Endothelial cell (in vitro differentiated cells): ENCODE data around the gene NOX3. TPM values are rescaled to one million over a fixed set of nuclear protein-coding genes. Genes with fewer than 3 reads are reported as not detected.

ENCODE experiments used
- DNase-seq: peaks from one replicate; pipeline ENCODE4 v3.0.0; 2021; ENCODE audit warnings: low spot score
- H3K27ac Mint-ChIP-seq: one replicate; pipeline ENCODE4 v1.8.0; 2021; ENCODE audit warnings: mixed read lengths, inconsistent platforms; ENCODE audit not compliant: unreplicated experiment
- H3K27me3 Mint-ChIP-seq: one replicate; pipeline ENCODE4 v1.8.0; 2021; ENCODE audit warnings: mild to moderate bottlenecking, moderate library complexity, mixed read lengths, inconsistent platforms; ENCODE audit not compliant: unreplicated experiment
- H3K36me3 Mint-ChIP-seq: one replicate; pipeline ENCODE4 v1.8.0; 2021; ENCODE audit warnings: mild to moderate bottlenecking, low read depth, mixed read lengths, inconsistent platforms; ENCODE audit not compliant: unreplicated experiment
- H3K4me1 Mint-ChIP-seq: one replicate; pipeline ENCODE4 v1.8.0; 2021; ENCODE audit warnings: mild to moderate bottlenecking, mixed read lengths, inconsistent platforms; ENCODE audit not compliant: unreplicated experiment
- H3K4me3 Mint-ChIP-seq: one replicate; pipeline ENCODE4 v1.8.0; 2021; ENCODE audit warnings: mild to moderate bottlenecking, mixed read lengths, inconsistent platforms; ENCODE audit not compliant: unreplicated experiment
- H3K9me3 Mint-ChIP-seq: one replicate; pipeline ENCODE4 v1.8.0; 2021; ENCODE audit warnings: mixed read lengths, inconsistent platforms; ENCODE audit not compliant: unreplicated experiment
- CTCF ChIP-seq: fragments of 200-600 bp; sonication (generic); IDR thresholded peaks from one replicate; pipeline ENCODE4 v1.5.0; 2021; ENCODE audit warnings: antibody characterized with exemption; ENCODE audit not compliant: unreplicated experiment
- total RNA-seq: library from RNA; stranded (reverse); fragmentation: NEBNext Ultra II Directional; extraction: Animal tissue kit (Norgen Biotek cat#: 25700); gene quantifications from one replicate; pipeline ENCODE4 v1.2.1, GENCODE V29; 2021; ENCODE audit not compliant: unreplicated experiment

The NOX3 gene
- total RNA-seq, 1 donor from 2014 or later: not detected

DNA sequence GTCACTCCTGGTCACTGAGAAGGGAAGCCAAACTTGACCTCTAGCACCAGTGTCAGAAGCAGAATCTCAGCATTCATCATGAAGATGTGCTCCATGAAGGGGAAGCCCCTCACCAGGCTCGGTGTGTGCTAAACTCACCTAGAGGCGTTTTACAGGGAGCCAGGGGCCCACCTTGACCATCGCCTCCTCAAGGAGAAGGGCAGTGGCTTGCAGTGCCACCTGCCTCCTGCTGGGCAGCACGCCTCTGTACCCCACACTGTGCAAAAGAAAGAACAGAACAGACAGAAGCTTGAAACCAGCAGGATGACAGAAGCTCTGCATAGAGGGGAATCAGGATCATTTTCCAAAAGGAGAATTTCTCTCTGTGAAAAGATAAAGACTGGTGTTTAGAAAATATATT is 39.7 kb downstream of the NOX3 start:
- TF ChIP-seq CTCF: no peak
- H3K27ac Mint-ChIP-seq: no peak overlapping the region

DNA sequence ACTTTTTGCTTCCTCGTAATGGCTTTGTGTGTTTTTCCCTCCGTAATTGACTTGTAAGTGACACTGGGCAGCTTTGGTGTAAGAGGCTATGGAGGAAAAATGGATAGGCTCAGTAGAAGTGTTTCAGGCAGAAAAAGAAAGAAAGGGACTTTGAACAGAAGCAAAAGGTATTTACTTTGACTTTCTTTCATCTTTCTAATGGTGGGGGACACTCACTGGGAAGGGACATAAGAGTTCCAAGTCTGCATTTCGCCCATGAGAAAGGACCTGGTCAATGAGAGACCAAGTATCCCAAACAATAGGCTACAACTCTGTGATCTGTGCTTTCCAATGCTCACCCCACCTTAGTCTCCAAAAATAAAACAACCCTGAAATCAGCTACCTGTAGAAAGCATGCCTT is 41.6 kb downstream of the NOX3 start:
- no peaks in the 10 kb centered on the region for H3K36me3 Mint-ChIP-seq
- H3K27ac Mint-ChIP-seq: no peak overlapping the region
- TF ChIP-seq CTCF: no peak
- H3K4me3 Mint-ChIP-seq: no peak overlapping the region
- no peaks in the 10 kb centered on the region for H3K9me3 Mint-ChIP-seq
- no peak for DNase-seq
- H3K4me1 Mint-ChIP-seq: no peaks in the 10 kb centered on the region
- no peaks in the 10 kb centered on the region for H3K27me3 Mint-ChIP-seq

More for the DNA sequence above, 39.7 kb downstream of the NOX3 start:
- H3K9me3 Mint-ChIP-seq: no peaks in the 10 kb centered on the region
- H3K4me3 Mint-ChIP-seq: no peak overlapping the region
- H3K36me3 Mint-ChIP-seq: no peaks in the 10 kb centered on the region
- no peaks in the 10 kb centered on the region for H3K4me1 Mint-ChIP-seq
- DNase-seq: no peak
- H3K27me3 Mint-ChIP-seq: no peaks in the 10 kb centered on the region

GRCh38 chr6:155412335-155412734 is 43.3 kb downstream of the NOX3 start:
- Mint-ChIP-seq H3K4me1 (no peaks in the 10 kb centered on the region), H3K4me3 (no peak overlapping the region), H3K36me3 (no peaks in the 10 kb centered on the region), H3K27me3 (peaks cover 1% of the 10 kb centered on the region), H3K27ac (no peak overlapping the region), H3K9me3 (no peaks in the 10 kb centered on the region)
- DNase-seq: no peak
- TF ChIP-seq CTCF: no peak

DNA sequence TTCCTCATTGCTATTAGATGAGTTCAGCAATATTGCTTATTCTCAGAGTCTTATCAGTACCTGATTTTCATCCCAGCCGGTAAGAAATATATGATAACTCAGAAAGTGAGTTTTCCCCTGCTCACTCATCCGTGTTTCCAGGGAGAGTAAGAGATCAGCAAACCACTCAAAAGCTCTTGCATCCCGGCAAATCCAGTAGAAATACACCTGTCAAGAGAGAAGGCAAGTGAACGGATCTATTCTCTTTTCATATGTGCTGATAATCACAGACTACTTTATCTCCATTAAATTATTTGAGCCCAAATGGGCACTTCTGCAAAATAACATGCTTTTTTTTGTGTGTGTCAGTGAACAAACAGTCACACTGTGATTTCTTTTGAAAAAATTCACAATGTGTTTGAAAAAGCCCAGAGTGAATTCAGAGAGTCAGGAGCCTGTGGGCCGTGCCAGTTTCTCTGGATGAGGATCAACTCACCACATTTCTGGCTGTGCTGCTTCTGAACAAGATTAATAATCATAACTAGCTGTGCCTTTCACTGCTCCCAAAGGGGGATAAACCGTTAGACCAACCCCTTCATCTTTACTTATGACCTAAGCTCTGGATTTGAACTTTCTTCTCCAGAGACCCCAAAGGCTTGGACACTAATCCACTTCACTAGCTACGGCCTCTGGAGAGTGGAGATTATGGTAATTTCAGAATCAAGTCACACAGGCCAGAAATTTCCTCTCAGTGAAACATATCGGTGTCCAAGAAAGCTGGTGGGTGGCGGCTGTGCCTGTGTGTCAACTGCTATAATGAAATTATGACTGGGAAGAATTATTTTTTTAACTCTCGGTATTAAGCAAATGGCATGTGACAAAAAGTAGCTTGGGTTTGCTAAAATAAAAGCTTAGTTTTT is 44.2 kb downstream of the NOX3 start:
- Mint-ChIP-seq H3K36me3 (no peaks in the 10 kb centered on the region), H3K27ac (no peak overlapping the region), H3K4me3 (no peak overlapping the region), H3K9me3 (no peaks in the 10 kb centered on the region), H3K4me1 (no peaks in the 10 kb centered on the region), H3K27me3 (peaks cover 1% of the 10 kb centered on the region)
- no peak for TF ChIP-seq CTCF
- DNase-seq: no peak

GRCh38 chr6:155409391-155409790 is 46.2 kb downstream of the NOX3 start:
- Mint-ChIP-seq H3K27me3 (peaks cover 1% of the 10 kb centered on the region), H3K9me3 (no peaks in the 10 kb centered on the region), H3K4me3 (no peak overlapping the region), H3K4me1 (peaks cover 4% of the 10 kb centered on the region), H3K36me3 (no peaks in the 10 kb centered on the region), H3K27ac (no peak overlapping the region)
- TF ChIP-seq CTCF: no peak
- no peak for DNase-seq
